H1 (cell line): Measurements from ENCODE around the gene OSTC. TPM values are rescaled to one million over a fixed set of nuclear protein-coding genes. Genes with fewer than 3 reads are reported as not detected.

ENCODE experiments used
- HDAC2 ChIP-seq, 2 experiments: fragments of 300-600 bp in 1 of 2; sonication (generic) in 1 of 2; IDR thresholded peaks; 2 replicates each; pipeline ENCODE4 v1.6.1; 2011 to 2012; ENCODE audit warnings: low read depth in 2 of 2, low read length in 2 of 2, mild to moderate bottlenecking in 2 of 2, moderate library complexity in 2 of 2, borderline replicate concordance in 1 of 2, inconsistent platforms in 1 of 2
- RAD21 ChIP-seq, 2 experiments: IDR thresholded peaks in 1 of 2; conservative IDR thresholded peaks in 1 of 2; 2 replicates each; pipeline ENCODE4 v1.6.1; 2011; ENCODE audit warnings: low read depth in 2 of 2, low read length in 2 of 2, improper control_type of control experiment in 1 of 2, inconsistent platforms in 1 of 2, mild to moderate bottlenecking in 1 of 2, moderate library complexity in 1 of 2
- TBP ChIP-seq: IDR thresholded peaks from 2 replicates; pipeline ENCODE4 v1.6.1; 2011; ENCODE audit warnings: low read depth, low read length, improper control_type of control experiment
- polyA plus RNA-seq, 7 experiments: library from polyadenylated mRNA; depleted of rRNA in 3 of 7; stranded (reverse) in 5 of 7; unstranded in 2 of 7; fragments of >200 nt in 5 of 7; fragments of 200-250 nt in 2 of 7; gene quantifications; 1 replicate in 5 of 7; 2 replicates in 1 of 7; 4 replicates in 1 of 7; pipeline versions ENCODE4 v1.2.1 to v1.2.3, GENCODE V29; 2011 to 2013; ENCODE audit warnings: missing spikeins in 2 of 7, mixed read lengths in 2 of 7
- total RNA-seq: library from RNA; stranded (reverse); fragmentation: NEBNext Ultra II Directional; extraction: Animal tissue kit (Norgen Biotek cat#: 25700); gene quantifications from 2 replicates; pipeline ENCODE4 v1.2.1, GENCODE V29; 2021

OSTC gene
- total and polyA plus RNA-seq, 2 of the 8 experiments (the other 6 are each of a cell fraction or from before 2014, with no cell fraction given), result 165 to 176 TPM

- no peak for TF ChIP-seq RAD21 (IDR thresholded peaks at IDR 0.05 in 1 of 2, conservative IDR thresholded peaks at IDR 0.05 in 1 of 2; ENCODE audit: low read depth in 2 of 2, low read length in 2 of 2)
- no peak for TF ChIP-seq TBP
- TF ChIP-seq HDAC2 (IDR thresholded peaks at IDR 0.05; ENCODE audit: borderline replicate concordance in 1 of 2, low read depth in 2 of 2, low read length in 2 of 2), result no peak
- TF ChIP-seq, all 59 proteins: peak for 0
Measured at GRCh38 chr4:108651014-108651791, 804 bp downstream of the OSTC start (continued).
